Measurements from ENCODE around the gene FADS2.
A peak's percentile ranks its signal among the peaks of the same experiment; 100 is the strongest.

Gene FADS2

GRCh38 chr11:61913699-61914395 is 85.7 kb downstream of the FADS2 start:
- DNase-seq: no peak
- TF ChIP-seq, protein P1, sequence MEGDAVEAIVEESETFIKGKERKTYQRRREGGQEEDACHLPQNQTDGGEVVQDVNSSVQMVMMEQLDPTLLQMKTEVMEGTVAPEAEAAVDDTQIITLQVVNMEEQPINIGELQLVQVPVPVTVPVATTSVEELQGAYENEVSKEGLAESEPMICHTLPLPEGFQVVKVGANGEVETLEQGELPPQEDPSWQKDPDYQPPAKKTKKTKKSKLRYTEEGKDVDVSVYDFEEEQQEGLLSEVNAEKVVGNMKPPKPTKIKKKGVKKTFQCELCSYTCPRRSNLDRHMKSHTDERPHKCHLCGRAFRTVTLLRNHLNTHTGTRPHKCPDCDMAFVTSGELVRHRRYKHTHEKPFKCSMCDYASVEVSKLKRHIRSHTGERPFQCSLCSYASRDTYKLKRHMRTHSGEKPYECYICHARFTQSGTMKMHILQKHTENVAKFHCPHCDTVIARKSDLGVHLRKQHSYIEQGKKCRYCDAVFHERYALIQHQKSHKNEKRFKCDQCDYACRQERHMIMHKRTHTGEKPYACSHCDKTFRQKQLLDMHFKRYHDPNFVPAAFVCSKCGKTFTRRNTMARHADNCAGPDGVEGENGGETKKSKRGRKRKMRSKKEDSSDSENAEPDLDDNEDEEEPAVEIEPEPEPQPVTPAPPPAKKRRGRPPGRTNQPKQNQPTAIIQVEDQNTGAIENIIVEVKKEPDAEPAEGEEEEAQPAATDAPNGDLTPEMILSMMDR (IDR thresholded peaks at IDR 0.05): no peak
- Mint-ChIP-seq H3K4me3 (no peak overlapping the region), H3K9me3 (no peaks in the 10 kb centered on the region), H3K4me1 (peaks cover 55% of the 10 kb centered on the region), H3K36me3 (ENCODE audit: low read depth) (no peaks in the 10 kb centered on the region), H3K27me3 (ENCODE audit: low read depth, poor library complexity) (peaks cover 48% of the 10 kb centered on the region), H3K27ac (no peak overlapping the region)

DNA sequence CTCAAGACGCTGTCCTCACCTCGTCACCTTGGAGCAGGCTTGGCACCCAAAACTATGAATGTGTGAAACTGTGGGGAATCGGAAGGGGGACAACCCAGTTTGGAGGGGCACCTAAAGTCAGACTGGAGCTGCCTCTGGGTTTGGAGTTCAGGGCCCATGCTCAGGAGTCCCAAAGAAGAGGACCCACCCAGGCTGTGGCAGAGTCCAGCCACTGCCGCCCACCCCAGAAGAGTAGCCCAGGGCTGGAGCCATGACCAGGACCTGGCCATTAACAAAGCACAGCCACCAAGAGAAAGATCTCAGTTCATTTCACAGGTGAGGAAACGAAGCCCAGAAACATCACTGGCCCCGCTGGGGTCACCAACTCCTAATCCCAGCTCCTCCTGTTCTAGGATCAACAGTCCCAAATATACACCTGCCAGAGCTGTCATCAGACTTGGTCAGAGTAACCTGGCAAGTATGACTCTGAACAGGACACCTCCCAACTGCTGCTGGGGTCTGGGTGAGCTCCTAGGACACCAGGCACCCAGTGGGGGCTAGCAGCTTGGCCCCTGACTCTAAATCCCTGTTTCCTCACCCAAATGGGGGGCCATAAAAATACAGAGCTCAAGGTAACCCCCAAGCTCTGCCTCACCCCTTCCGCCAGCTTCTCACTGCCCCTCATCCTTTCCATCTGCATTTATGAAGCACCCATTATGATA is 86.5 kb downstream of the FADS2 start:
- no peak overlapping the region for H3K4me3 Mint-ChIP-seq
- TF ChIP-seq, protein P1 (IDR thresholded peaks at IDR 0.05): no peak
- peaks cover 55% of the 10 kb centered on the region for H3K4me1 Mint-ChIP-seq
- H3K27me3 Mint-ChIP-seq (ENCODE audit: low read depth, poor library complexity): peaks cover 52% of the 10 kb centered on the region
- no peak for DNase-seq
- no peak overlapping the region for H3K27ac Mint-ChIP-seq
- H3K36me3 Mint-ChIP-seq (ENCODE audit: low read depth): no peaks in the 10 kb centered on the region
- H3K9me3 Mint-ChIP-seq: no peaks in the 10 kb centered on the region

DNA sequence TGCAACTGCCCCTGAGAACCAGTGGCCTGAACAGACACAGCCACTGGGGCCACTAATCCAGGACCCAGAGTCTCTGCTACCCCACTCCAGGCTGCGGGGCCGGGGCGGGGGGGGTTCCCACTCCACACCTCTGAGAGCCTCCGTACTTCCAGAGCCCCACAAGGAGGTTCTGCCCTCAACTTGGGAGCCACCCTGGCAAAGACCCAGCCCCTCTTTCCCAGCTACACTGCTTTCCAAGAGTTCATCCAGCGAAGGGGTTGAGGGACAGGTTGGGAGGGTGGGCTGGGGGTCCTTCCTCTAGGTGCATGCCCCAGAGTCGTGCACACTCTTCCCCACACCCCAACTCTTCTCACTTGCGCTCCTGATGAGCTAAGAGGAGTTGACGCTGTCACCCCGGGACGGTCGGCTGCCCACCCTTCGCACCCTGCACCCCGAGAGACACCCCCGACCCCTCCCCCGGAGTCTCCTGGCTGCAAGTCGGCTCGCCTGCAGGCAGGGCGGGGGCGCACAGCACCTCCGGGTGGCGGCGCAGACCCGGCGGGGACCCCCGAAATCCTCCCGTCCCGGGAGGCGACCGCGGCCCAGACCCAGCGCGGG is 88.7 kb downstream of the FADS2 start:
- no peak for DNase-seq
- peak overlapping the region; percentile 76 for H3K4me3 Mint-ChIP-seq
- H3K4me1 Mint-ChIP-seq: peaks cover 57% of the 10 kb centered on the region
- TF ChIP-seq, protein P1 (IDR thresholded peaks at IDR 0.05): no peak
- no peaks in the 10 kb centered on the region for H3K9me3 Mint-ChIP-seq
- H3K36me3 Mint-ChIP-seq (ENCODE audit: low read depth): no peaks in the 10 kb centered on the region
- H3K27me3 Mint-ChIP-seq (ENCODE audit: low read depth, poor library complexity): peaks cover 52% of the 10 kb centered on the region
- no peak overlapping the region for H3K27ac Mint-ChIP-seq
